Keratinocyte (primary cell): ENCODE results near the gene HAO2. TPM values are rescaled to one million over a fixed set of nuclear protein-coding genes. Genes with fewer than 3 reads are reported as not detected.

Source experiments
- DNase-seq: peaks from one replicate; pipeline ENCODE4 v3.0.0-alpha.2; 2011; ENCODE audit warnings: low read depth, missing footprints, low spot score
- FAIRE-seq: peaks from 2 replicates; lab custom pipeline; 2011; peaks lifted over from hg19 to GRCh38; lab: Jason Lieb, UNC
- H2AFZ ChIP-seq: 2 replicates; pipeline ENCODE4 v1.6.0; 2012; ENCODE audit warnings: low read length, control low read depth, inconsistent platforms; ENCODE audit not compliant: control insufficient read depth
- H3K27ac ChIP-seq: 2 replicates; pipeline ENCODE4 v1.5.1; 2011; ENCODE audit warnings: low read length; ENCODE audit not compliant: control insufficient read depth, insufficient read depth
- H3K27me3 ChIP-seq: 3 replicates; pipeline ENCODE4 v1.6.0; 2011; ENCODE audit warnings: low read length; ENCODE audit not compliant: control insufficient read depth, insufficient read depth; ENCODE audit errors: extremely low read depth
- H3K36me3 ChIP-seq, 2 experiments: 2 replicates in 1 of 2; 3 replicates in 1 of 2; pipeline ENCODE4 v1.5.1; 2011; ENCODE audit warnings: low read length in 2 of 2, mild to moderate bottlenecking in 1 of 2; ENCODE audit not compliant: control insufficient read depth in 2 of 2, insufficient read depth in 2 of 2; ENCODE audit errors: extremely low read depth in 1 of 2
- H3K4me1 ChIP-seq: 3 replicates; pipeline ENCODE4 v1.5.1; 2011; ENCODE audit warnings: low read length; ENCODE audit not compliant: control insufficient read depth, insufficient read depth; ENCODE audit errors: extremely low read depth
- H3K4me2 ChIP-seq: 3 replicates; pipeline ENCODE4 v1.6.0; 2011; ENCODE audit warnings: low read depth, low read length; ENCODE audit not compliant: control insufficient read depth, insufficient read depth; ENCODE audit errors: extremely low read depth
- H3K4me3 ChIP-seq, 3 experiments: fragments of 200-600 bp in 1 of 3; sonication (generic) in 1 of 3; 2 replicates in 2 of 3; 3 replicates in 1 of 3; pipeline ENCODE4 v1.5.1; 2011 to 2016; ENCODE audit warnings: low read length in 3 of 3, mild to moderate bottlenecking in 3 of 3, control low read depth in 2 of 3, inconsistent platforms in 1 of 3, low read depth in 1 of 3, mixed read lengths in 1 of 3, mixed run types in 1 of 3, moderate library complexity in 1 of 3; ENCODE audit not compliant: control insufficient read depth in 2 of 3, insufficient read depth in 2 of 3; ENCODE audit errors: extremely low read depth in 1 of 3
- H3K79me2 ChIP-seq: 2 replicates; pipeline ENCODE4 v1.6.0; 2012; ENCODE audit warnings: low read length; ENCODE audit not compliant: control insufficient read depth, insufficient read depth
- H3K9ac ChIP-seq: 3 replicates; pipeline ENCODE4 v1.6.0; 2011; ENCODE audit warnings: low read length; ENCODE audit not compliant: control insufficient read depth, insufficient read depth; ENCODE audit errors: extremely low read depth
- H3K9me1 ChIP-seq: 3 replicates; pipeline ENCODE4 v1.6.0; 2011; ENCODE audit warnings: low read length; ENCODE audit not compliant: control insufficient read depth, insufficient read depth; ENCODE audit errors: extremely low read depth
- H3K9me3 ChIP-seq: 2 replicates; pipeline ENCODE4 v1.5.1; 2012; ENCODE audit warnings: low read depth, low read length; ENCODE audit not compliant: control insufficient read depth
- H4K20me1 ChIP-seq: 3 replicates; pipeline ENCODE4 v1.6.0; 2011; ENCODE audit warnings: low read length; ENCODE audit not compliant: control insufficient read depth, insufficient read depth; ENCODE audit errors: extremely low read depth
- EZH2 ChIP-seq: IDR thresholded peaks from one replicate; pipeline ENCODE4 v1.6.1; 2012; ENCODE audit warnings: inconsistent platforms, mild to moderate bottlenecking, low read length, moderate library complexity
- dilution Hi-C: fragments of 300-500 bp; cut with MboI; formaldehyde crosslinking; loops from one replicate; pipeline ENCODE4 v1.7.0; 2020; ENCODE audit warnings: low sequenced_read_pairs; ENCODE audit not compliant: extremely low pct_ligation_motif_present
- polyA plus RNA-seq, 5 experiments: library from polyadenylated mRNA; depleted of rRNA in 3 of 5; stranded (reverse) in 3 of 5; stranded (forward) in 1 of 5; unstranded in 1 of 5; fragments of >200 nt; gene quantifications; 1 replicate in 1 of 5; 2 replicates in 3 of 5; 3 replicates in 1 of 5; pipeline versions ENCODE4 v1.2.1 to v1.2.3, GENCODE V29; 2011 to 2012; ENCODE audit warnings: missing spikeins in 2 of 5, low read depth in 1 of 5, low replicate concordance in 1 of 5
- TF ChIP-seq, protein P1 (sequence below), 3 experiments: IDR thresholded peaks in 1 of 3; conservative IDR thresholded peaks in 1 of 3; optimal IDR thresholded peaks in 1 of 3; 2 replicates in 2 of 3; 3 replicates in 1 of 3; pipeline versions ENCODE3 to v1.5.1; 2011; ENCODE audit warnings: low read length in 3 of 3, mild to moderate bottlenecking in 3 of 3, moderate library complexity in 2 of 3, control low read depth in 1 of 3, inconsistent platforms in 1 of 3; ENCODE audit not compliant: insufficient read depth in 2 of 3; ENCODE audit errors: extremely low read depth in 1 of 3

HAO2 gene
- polyA plus RNA-seq, 1 donor (not counting 4 experiments of a cell fraction or from before 2014, with no cell fraction given), result not detected

DNA sequence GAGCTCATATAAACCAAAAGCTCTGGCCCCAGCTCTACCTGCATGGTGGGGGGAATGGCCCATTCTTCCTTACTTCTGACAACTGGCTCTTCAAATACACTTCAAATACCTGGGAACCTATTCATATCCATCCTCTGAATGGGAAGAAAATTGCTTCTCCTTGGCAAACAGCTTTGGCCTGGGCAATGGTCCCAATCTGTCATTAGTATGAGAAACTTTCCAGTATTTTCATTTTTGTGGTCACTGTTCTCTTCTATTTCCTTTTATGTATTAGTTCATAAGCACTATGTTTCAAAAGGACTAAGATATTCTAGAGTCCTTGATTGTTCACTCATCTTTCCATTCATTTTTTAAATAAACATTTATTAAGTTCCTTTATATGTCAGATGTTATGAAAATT is 41.1 kb downstream of the HAO2 start:
- Histone ChIP-seq H3K4me2 (no peak overlapping the region), H2AFZ (no peak overlapping the region), H3K9ac (no peak overlapping the region), H4K20me1 (no peaks in the 10 kb centered on the region), H3K27me3 (no peaks in the 10 kb centered on the region), H3K9me1 (no peaks in the 10 kb centered on the region), H3K4me1 (no peaks in the 10 kb centered on the region), H3K9me3 (no peaks in the 10 kb centered on the region), H3K79me2 (no peaks in the 10 kb centered on the region), H3K4me3 (no peak overlapping the region), H3K36me3 (no peaks in the 10 kb centered on the region), H3K27ac (no peak overlapping the region)
- dilution Hi-C loops, result no loop called here
- DNase-seq, result no peak
- no peak for FAIRE-seq
- TF ChIP-seq, protein P1, sequence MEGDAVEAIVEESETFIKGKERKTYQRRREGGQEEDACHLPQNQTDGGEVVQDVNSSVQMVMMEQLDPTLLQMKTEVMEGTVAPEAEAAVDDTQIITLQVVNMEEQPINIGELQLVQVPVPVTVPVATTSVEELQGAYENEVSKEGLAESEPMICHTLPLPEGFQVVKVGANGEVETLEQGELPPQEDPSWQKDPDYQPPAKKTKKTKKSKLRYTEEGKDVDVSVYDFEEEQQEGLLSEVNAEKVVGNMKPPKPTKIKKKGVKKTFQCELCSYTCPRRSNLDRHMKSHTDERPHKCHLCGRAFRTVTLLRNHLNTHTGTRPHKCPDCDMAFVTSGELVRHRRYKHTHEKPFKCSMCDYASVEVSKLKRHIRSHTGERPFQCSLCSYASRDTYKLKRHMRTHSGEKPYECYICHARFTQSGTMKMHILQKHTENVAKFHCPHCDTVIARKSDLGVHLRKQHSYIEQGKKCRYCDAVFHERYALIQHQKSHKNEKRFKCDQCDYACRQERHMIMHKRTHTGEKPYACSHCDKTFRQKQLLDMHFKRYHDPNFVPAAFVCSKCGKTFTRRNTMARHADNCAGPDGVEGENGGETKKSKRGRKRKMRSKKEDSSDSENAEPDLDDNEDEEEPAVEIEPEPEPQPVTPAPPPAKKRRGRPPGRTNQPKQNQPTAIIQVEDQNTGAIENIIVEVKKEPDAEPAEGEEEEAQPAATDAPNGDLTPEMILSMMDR (optimal IDR thresholded peaks at IDR 0.05 in 1 of 3, IDR thresholded peaks at IDR 0.05 in 1 of 3, conservative IDR thresholded peaks at IDR 0.05 in 1 of 3; ENCODE audit: extremely low read depth in 1 of 3, insufficient read depth in 2 of 3, low read length in 3 of 3), result no peak
- TF ChIP-seq EZH2, result no peak

DNA sequence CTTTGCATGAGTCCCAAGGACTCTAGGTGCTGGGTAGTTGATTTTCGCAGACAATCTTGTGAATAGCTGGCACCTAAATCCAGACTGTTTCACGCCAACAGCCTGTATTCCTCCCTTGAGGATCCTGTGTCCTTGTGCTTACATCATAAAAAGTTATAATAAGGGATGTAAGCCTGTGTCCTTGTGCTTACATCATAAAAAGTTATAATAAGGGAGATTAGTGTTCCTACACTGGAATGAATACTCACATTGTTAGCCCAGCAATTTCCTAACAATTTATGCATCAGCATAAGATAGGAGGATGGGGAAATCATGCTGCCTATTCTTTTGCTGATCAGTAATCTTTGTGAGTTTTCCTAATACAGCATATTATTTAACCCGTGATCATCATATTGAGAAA is 42.4 kb downstream of the HAO2 start:
- Histone ChIP-seq H3K36me3 (no peaks in the 10 kb centered on the region), H3K9me3 (no peaks in the 10 kb centered on the region), H3K9ac (no peak overlapping the region), H4K20me1 (no peaks in the 10 kb centered on the region), H2AFZ (no peak overlapping the region), H3K27me3 (no peaks in the 10 kb centered on the region), H3K4me1 (no peaks in the 10 kb centered on the region), H3K4me2 (no peak overlapping the region), H3K79me2 (no peaks in the 10 kb centered on the region), H3K4me3 (no peak overlapping the region), H3K27ac (no peak overlapping the region), H3K9me1 (no peaks in the 10 kb centered on the region)
- TF ChIP-seq, protein P1 (optimal IDR thresholded peaks at IDR 0.05 in 1 of 3, IDR thresholded peaks at IDR 0.05 in 1 of 3, conservative IDR thresholded peaks at IDR 0.05 in 1 of 3; ENCODE audit: extremely low read depth in 1 of 3, insufficient read depth in 2 of 3, low read length in 3 of 3), result no peak
- no peak for TF ChIP-seq EZH2
- dilution Hi-C loops, result no loop called here
- FAIRE-seq (no peak), DNase-seq (no peak)
